Aorta (tissue), 5 donors: ENCODE measurements around the gene CAMSAP3. TPM values are rescaled to one million over a fixed set of nuclear protein-coding genes. Genes with fewer than 3 reads are reported as not detected.
"Not testable (repeated sequence)": the region's sequence is repeated elsewhere in the genome, so short reads cannot be mapped to it uniquely, and the experiment has no call there.

Experiments used
- ATAC-seq: fragments of 200-7000 bp; cut with Tn5 transposase; one replicate; pipeline ENCODE4 v1.9.1; 2022; ENCODE audit warnings: moderate library complexity; ENCODE audit not compliant: low FRiP score
- DNase-seq, 2 donors: peaks; one replicate each; pipeline ENCODE4 v3.0.0-alpha.2; 2020
- H3K27ac ChIP-seq, 2 donors: one replicate each; pipeline ENCODE4 v1.5.1; 2013; ENCODE audit warnings: low read length in 2 of 2, mild to moderate bottlenecking in 2 of 2, moderate library complexity in 2 of 2, control low read depth in 1 of 2, inconsistent platforms in 1 of 2, low read depth in 1 of 2
- H3K27me3 ChIP-seq, 2 donors: one replicate each; pipeline ENCODE4 v1.6.1; 2013; ENCODE audit warnings: control low read depth in 1 of 2, low read length in 1 of 2, mild to moderate bottlenecking in 1 of 2, moderate library complexity in 1 of 2; ENCODE audit not compliant: insufficient read depth in 2 of 2, control insufficient read depth in 1 of 2
- H3K36me3 ChIP-seq, 2 donors: one replicate each; pipeline ENCODE4 v1.6.1; 2013; ENCODE audit warnings: control low read depth in 1 of 2, low read length in 1 of 2, mild to moderate bottlenecking in 1 of 2; ENCODE audit not compliant: insufficient read depth in 2 of 2, control insufficient read depth in 1 of 2
- H3K4me1 ChIP-seq, 2 donors: one replicate each; pipeline ENCODE4 v1.6.1; 2013; ENCODE audit warnings: low read length in 2 of 2, control low read depth in 1 of 2, mild to moderate bottlenecking in 1 of 2, moderate library complexity in 1 of 2; ENCODE audit not compliant: insufficient read depth in 2 of 2, control insufficient read depth in 1 of 2
- H3K4me3 ChIP-seq, 2 donors: one replicate each; pipeline ENCODE4 v1.5.1; 2013; ENCODE audit warnings: low read length in 2 of 2, control low read depth in 1 of 2, mild to moderate bottlenecking in 1 of 2
- H3K9me3 ChIP-seq: one replicate; pipeline ENCODE4 v1.6.1; 2013; ENCODE audit warnings: mild to moderate bottlenecking, low read length; ENCODE audit not compliant: control insufficient read depth
- WGBS, 2 donors: extraction: QIAGEN DNeasy Blood & Tissue Kit; methylation state at CpG; one replicate each; pipeline ENCODE4 v1.1.7; 2013; 5-methylcytosine and 5-hydroxymethylcytosine counted together
- intact Hi-C, 2 donors: fragments of 100-400 bp; cut with DNase I; formaldehyde crosslinking; loops; one replicate each; pipeline versions ENCODE4 v1.14.2 to v1.15.0; 2022
- polyA plus RNA-seq, 2 donors: library from polyadenylated mRNA; stranded (reverse); fragments of 200-250 nt; gene quantifications; one replicate each; pipeline ENCODE4 v1.2.3, GENCODE V29; 2013
- total RNA-seq, 2 donors: library from RNA; stranded (reverse); fragmentation: NEBNext Ultra II Directional; extraction: Animal tissue kit (Norgen Biotek cat#: 25700); gene quantifications; one replicate each; pipeline ENCODE4 v1.2.1, GENCODE V29; 2021
- donor health status: healthy with polysubstance abuse.
- donor health status: Bipolar disorder and iron deficiency.
- donor health status: DM: no; HTN: no; CAD: no.
- donor health status: DM: no; HTN: no; CAD: no.
- donor health status: DM: yes; HTN: yes; CAD: no.

CAMSAP3 gene
- total and polyA plus RNA-seq, 4 donors = 0.05 to 5.0 TPM; not detected in 2

DNA sequence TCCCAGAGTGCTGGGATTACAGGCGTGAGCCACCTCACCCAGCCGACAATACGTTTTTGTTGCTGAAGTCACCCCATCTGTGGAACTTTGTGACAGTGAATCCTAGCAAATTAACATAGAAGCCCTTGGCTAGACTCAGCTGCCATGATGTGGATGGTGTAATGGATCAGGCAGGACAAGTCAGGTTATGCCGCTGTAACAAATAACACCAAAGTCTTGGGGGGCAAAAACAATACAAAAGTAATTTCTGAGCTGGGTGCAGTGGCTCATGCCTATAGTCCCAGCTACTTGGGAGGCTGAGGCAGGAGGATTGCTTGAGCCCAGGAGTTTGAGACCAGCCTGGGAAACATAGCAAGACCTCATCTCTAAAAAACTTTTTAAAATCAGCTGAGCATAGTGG lies 30.8 kb upstream of the CAMSAP3 start:
- no peaks in the 10 kb centered on the region for H3K27me3 ChIP-seq
- no peak for DNase-seq
- no peak overlapping the region for H3K4me3 ChIP-seq
- H3K36me3 ChIP-seq = no peaks in the 10 kb centered on the region
- ATAC-seq = no peak
- H3K4me1 ChIP-seq = no peaks in the 10 kb centered on the region
- intact Hi-C loops = loop anchor here (5.0 kb wide), 3 partner anchors 117 to 237 kb away; partner anchors contain the start of gene TRAPPC5 (in 1 of the 2)
- no peak overlapping the region for H3K27ac ChIP-seq
- peaks cover 1% of the 10 kb centered on the region for H3K9me3 ChIP-seq
- WGBS, 2 donors = 91 to 93% methylated on average over 4 of the region's 4 CpGs

- intact Hi-C loops = loop anchor here (5.0 kb wide), 3 partner anchors 117 to 237 kb away; partner anchors contain the start of gene TRAPPC5 (in 1 of the 2)
- ATAC-seq (no peak), DNase-seq (no peak)
- Histone ChIP-seq H3K36me3 (no peaks in the 10 kb centered on the region), H3K27ac (no peak overlapping the region), H3K9me3 (no peaks in the 10 kb centered on the region), H3K27me3 (no peaks in the 10 kb centered on the region), H3K4me1 (no peaks in the 10 kb centered on the region), H3K4me3 (no peak overlapping the region)
- WGBS, 2 donors = 73 to 88% methylated on average over 5 of the region's 5 CpGs
Observed at GRCh38 chr19:7565332-7565731, 30.3 kb upstream of the CAMSAP3 start.

DNA sequence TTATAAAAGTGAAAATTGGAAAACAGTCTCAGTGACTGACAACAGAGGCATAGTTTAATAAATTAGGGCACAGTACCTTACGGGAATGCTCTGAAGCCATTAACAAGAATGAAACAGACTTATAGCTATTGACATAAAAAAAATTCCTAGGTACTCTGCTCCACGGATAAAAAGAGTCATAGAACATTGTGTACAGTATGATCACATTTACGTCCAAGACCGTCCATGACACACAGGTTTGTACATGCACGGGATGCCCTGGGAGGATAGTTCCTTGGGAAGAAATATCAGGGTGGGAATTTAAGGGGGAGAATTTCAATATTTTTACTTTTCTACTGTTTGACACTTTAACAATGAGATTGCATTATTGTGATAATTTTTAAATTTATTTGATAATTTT lies 24.9 kb upstream of the CAMSAP3 start:
- no peak for DNase-seq
- ATAC-seq = no peak
- 76 to 78% methylated on average over 5 of the region's 5 CpGs for WGBS, 2 donors
- H3K36me3 ChIP-seq = no peaks in the 10 kb centered on the region
- intact Hi-C loops = no loop called here
- no peak overlapping the region for H3K27ac ChIP-seq
- no peak overlapping the region for H3K4me3 ChIP-seq
- no peaks in the 10 kb centered on the region for H3K4me1 ChIP-seq
- no peaks in the 10 kb centered on the region for H3K27me3 ChIP-seq
- H3K9me3 ChIP-seq = no peaks in the 10 kb centered on the region

DNA sequence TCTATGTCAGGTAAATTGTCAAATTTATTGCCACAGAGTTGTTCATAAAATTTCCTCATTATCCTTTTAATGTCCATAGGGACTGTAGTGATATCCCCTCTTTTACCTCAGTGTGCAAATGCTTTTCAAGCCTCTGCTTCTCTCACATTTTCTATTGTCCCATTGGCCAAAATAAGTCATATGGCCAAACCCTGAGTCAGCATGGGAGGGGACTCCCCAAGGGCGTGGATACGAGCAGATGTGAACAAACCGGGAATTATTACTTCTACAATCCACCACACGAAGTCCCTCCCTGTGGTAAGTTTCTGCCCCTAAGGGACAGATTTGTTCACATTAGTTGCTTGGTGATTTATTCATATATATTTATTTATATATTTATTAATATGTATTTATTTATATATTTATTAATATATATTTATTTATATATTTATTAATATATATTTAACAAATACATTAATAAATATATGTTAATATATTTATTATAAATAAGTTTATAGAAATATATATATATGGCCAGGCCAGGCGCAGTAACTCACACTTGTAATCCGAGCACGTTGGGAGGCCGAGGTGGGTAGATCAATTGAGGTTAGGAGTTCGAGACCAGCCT lies 20.1 kb upstream of the CAMSAP3 start:
- no peaks in the 10 kb centered on the region for H3K36me3 ChIP-seq
- H3K27me3 ChIP-seq = no peaks in the 10 kb centered on the region
- intact Hi-C loops = no loop called here
- no peak for DNase-seq
- 78 to 82% methylated on average over 9 of the region's 9 CpGs for WGBS, 2 donors
- H3K4me3 ChIP-seq = no peak overlapping the region
- no peak for ATAC-seq
- no peak overlapping the region for H3K27ac ChIP-seq
- H3K9me3 ChIP-seq = no peaks in the 10 kb centered on the region
- no peaks in the 10 kb centered on the region for H3K4me1 ChIP-seq

DNA sequence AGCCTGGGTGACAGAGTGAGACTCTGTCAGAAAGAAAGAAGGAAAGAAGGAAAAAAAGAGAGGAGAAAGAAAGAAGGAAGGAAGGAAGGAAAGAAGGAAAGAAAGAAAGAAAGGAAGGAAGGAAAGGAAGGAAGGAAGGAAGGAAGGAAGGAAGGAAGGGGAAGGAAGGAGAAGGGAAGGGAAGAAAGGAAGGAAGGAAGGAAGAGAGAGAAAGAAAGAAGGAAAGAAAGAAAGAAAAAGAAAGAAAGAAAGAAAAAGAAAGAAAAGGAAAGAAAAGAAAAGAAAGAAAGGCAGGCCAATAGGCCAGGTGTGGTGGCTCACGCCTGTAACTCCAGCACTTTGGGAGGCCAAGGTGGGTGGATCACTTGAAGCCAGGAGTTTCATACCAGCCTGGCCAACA lies 18.2 kb upstream of the CAMSAP3 start:
- H3K36me3 ChIP-seq, H3K4me1 ChIP-seq, H3K27ac ChIP-seq, ATAC-seq, H3K9me3 ChIP-seq, DNase-seq, H3K4me3 ChIP-seq, H3K27me3 ChIP-seq, intact Hi-C loops: not testable (repeated sequence)
- 96 to 97% methylated on average over 1 of the region's 1 CpG for WGBS, 2 donors

GRCh38 chr19:7578127-7578526 lies 17.5 kb upstream of the CAMSAP3 start:
- DNase-seq = no peak
- Histone ChIP-seq H3K27me3 (no peaks in the 10 kb centered on the region), H3K36me3 (no peaks in the 10 kb centered on the region), H3K4me3 (no peak overlapping the region), H3K9me3 (no peaks in the 10 kb centered on the region), H3K4me1 (no peaks in the 10 kb centered on the region), H3K27ac (no peak overlapping the region)
- no peak for ATAC-seq
- intact Hi-C loops = no loop called here
- WGBS, 2 donors = 59 to 62% methylated on average over 6 of the region's 6 CpGs

- DNase-seq (no peak), ATAC-seq (no peak)
- H3K36me3 ChIP-seq = no peaks in the 10 kb centered on the region
- H3K4me1 ChIP-seq = no peaks in the 10 kb centered on the region
- H3K9me3 ChIP-seq = no peaks in the 10 kb centered on the region
- no peaks in the 10 kb centered on the region for H3K27me3 ChIP-seq
- intact Hi-C loops = no loop called here
- 74 to 75% methylated on average over 6 of the region's 6 CpGs for WGBS, 2 donors
- no peak overlapping the region for H3K4me3 ChIP-seq
- H3K27ac ChIP-seq = no peak overlapping the region
Observed at GRCh38 chr19:7579182-7579581, 16.5 kb upstream of the CAMSAP3 start.

- 53% methylated on average over 11 of the region's 11 CpGs for WGBS, 2 donors
- intact Hi-C loops = no loop called here
- no peak for DNase-seq
- H3K4me1 ChIP-seq = no peaks in the 10 kb centered on the region
- no peak for ATAC-seq
- H3K36me3 ChIP-seq = no peaks in the 10 kb centered on the region
- no peaks in the 10 kb centered on the region for H3K27me3 ChIP-seq
- no peak overlapping the region for H3K4me3 ChIP-seq
- H3K27ac ChIP-seq = no peak overlapping the region
- H3K9me3 ChIP-seq = no peaks in the 10 kb centered on the region
Observed at GRCh38 chr19:7582446-7582845, 13.2 kb upstream of the CAMSAP3 start.

- no peaks in the 10 kb centered on the region for H3K27me3 ChIP-seq
Observed at GRCh38 chr19:7589822-7590221, 5.8 kb upstream of the CAMSAP3 start.

More at GRCh38 chr19:7589822-7590221, 5.8 kb upstream of the CAMSAP3 start:
- no peaks in the 10 kb centered on the region for H3K36me3 ChIP-seq
- WGBS, 2 donors = 91 to 94% methylated on average over 7 of the region's 7 CpGs
- intact Hi-C loops = no loop called here
- no peak for ATAC-seq
- no peak overlapping the region for H3K4me3 ChIP-seq
- H3K9me3 ChIP-seq = no peaks in the 10 kb centered on the region
- H3K27ac ChIP-seq = no peak overlapping the region
- DNase-seq = no peak
- H3K4me1 ChIP-seq = no peaks in the 10 kb centered on the region
